Activated CD8-positive, alpha-beta T cell treated with anti-CD3 and anti-CD28 coated beads for 36 hours (primary cell): ENCODE results near the gene RTN4RL1. TPM values are rescaled to one million over a fixed set of nuclear protein-coding genes. Genes with fewer than 3 reads are reported as not detected.

Experiments
- ATAC-seq: fragments of 200-7000 bp; cut with Tn5 transposase; one replicate; pipeline ENCODE4 v1.10.0; 2021; ENCODE audit warnings: mild to moderate bottlenecking, moderate library complexity
- CTCF ChIA-PET: fragments of 350-600 bp; sonication (Branson Sonifier 250); formaldehyde crosslinking; loops from one replicate; lab custom pipeline; 2021; ENCODE audit warnings: antibody characterized with exemption; lab: Charles Lee
- POLR2A ChIA-PET: fragments of 350-600 bp; sonication (Branson Sonifier 250); formaldehyde crosslinking; loops from one replicate; lab custom pipeline; 2021; ENCODE audit warnings: antibody characterized with exemption; lab: Charles Lee
- DNase-seq: peaks from one replicate; pipeline ENCODE4 v3.0.0-alpha.2; 2020
- H3K27ac Mint-ChIP-seq: one replicate; pipeline ENCODE4 v1.8.0; 2021; ENCODE audit warnings: mild to moderate bottlenecking, mixed read lengths
- H3K27me3 Mint-ChIP-seq: one replicate; pipeline ENCODE4 v1.8.0; 2021; ENCODE audit warnings: mixed read lengths
- H3K36me3 Mint-ChIP-seq: one replicate; pipeline ENCODE4 v1.8.0; 2021; ENCODE audit warnings: low read depth, mixed read lengths
- H3K4me1 Mint-ChIP-seq: one replicate; pipeline ENCODE4 v1.8.0; 2021; ENCODE audit warnings: low read depth, mixed read lengths
- H3K4me3 Mint-ChIP-seq: one replicate; pipeline ENCODE4 v1.8.0; 2021; ENCODE audit warnings: mild to moderate bottlenecking, moderate library complexity, mixed read lengths
- H3K9me3 Mint-ChIP-seq: one replicate; pipeline ENCODE4 v1.8.0; 2021; ENCODE audit warnings: mixed read lengths
- CTCF ChIP-seq: fragments of 200-600 bp; IDR thresholded peaks from one replicate; pipeline ENCODE4 v1.8.0; 2022; ENCODE audit warnings: antibody characterized with exemption, mild to moderate bottlenecking
- intact Hi-C: fragments of 100-400 bp; cut with micrococcal nuclease; formaldehyde crosslinking; loops from one replicate; pipeline ENCODE4 v1.10.0; 2022
- total RNA-seq, 2 experiments: library from RNA; stranded (reverse); gene quantifications; one replicate each; pipeline ENCODE4 v1.2.3, GENCODE V29; 2021

The RTN4RL1 gene
- total RNA-seq, 2 experiments from 2014 or later, result 0.27 to 0.49 TPM

DNA sequence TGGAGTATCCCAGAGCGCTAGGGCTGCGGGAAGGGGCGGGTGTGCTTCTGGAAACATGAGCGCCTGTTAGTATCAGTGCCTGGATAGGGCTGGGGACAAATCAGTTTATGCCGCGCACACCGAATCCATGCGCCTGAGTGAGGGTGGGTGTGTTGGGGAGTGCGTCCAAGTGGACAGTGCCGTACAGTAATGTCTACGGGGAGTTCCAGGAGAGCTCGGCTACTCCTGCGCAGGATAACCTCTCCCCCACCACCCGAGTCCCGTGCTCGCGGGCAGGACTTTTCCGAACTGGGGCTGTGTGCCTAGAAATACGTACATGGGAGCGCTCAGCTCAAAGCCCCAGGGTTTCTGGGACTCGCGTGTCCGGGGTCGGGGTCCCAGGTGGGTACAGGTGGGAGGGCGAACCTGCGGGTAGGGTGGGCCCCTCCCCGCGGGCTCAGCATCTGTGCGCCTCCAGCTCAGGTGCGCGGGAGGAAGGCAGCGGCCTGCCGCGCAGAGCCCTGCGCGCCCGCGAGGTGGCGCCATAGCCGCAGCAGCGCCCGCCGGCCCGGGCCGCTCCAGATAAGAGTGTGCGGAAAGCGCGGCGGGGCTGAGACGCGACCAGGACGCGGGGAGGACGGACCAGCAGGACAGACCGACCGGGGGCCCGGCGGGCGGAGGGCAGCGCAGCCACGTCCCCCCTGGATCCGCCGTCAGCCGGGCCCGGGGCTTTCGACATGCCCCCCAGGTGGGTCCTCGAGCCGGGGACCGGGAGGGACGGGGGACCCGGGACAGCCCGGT lies 29.6 kb upstream of the RTN4RL1 start, which contains the start of gene HIC1:
Gene HIC1, plus strand, starts transcription at position 592 of the 780 bp plus-strand sequence. CDS start 1,588 bp downstream, outside the sequence.
- intact Hi-C loops, result loop anchor here (5.0 kb wide), 1 partner anchor 188 kb away; no protein-coding TSS in a partner anchor
- POLR2A ChIA-PET, result interaction anchor here (0.9 to 5.7 kb wide), 9 partner anchors 14 to 249 kb away, joined by 3 to 46 read pairs (median 8); partner anchors contain the start of genes SMG6 and SRR
- H3K9me3 Mint-ChIP-seq, result no peaks in the 10 kb centered on the region
- ATAC-seq (peak; percentile 52), DNase-seq (peak; percentile 84)
- CTCF ChIA-PET, result interaction anchor here (0.6 to 8.5 kb wide), 58 partner anchors 9 to 1458 kb away, joined by 3 to 239 read pairs (median 4); partner anchors contain the start of genes DPH1, OVCA2, RTN4RL1 and TSR1
- H3K36me3 Mint-ChIP-seq, result peaks cover 16% of the 10 kb centered on the region
- peak; percentile 97 for TF ChIP-seq CTCF
- peak within 1 kb of the TSS; percentile 74 for H3K4me3 Mint-ChIP-seq
- H3K27ac Mint-ChIP-seq, result peak within 1 kb of the TSS; percentile 52
- peaks cover 16% of the 10 kb centered on the region for H3K4me1 Mint-ChIP-seq
- H3K27me3 Mint-ChIP-seq, result peaks cover 9% of the 10 kb centered on the region

- Mint-ChIP-seq H3K9me3 (no peaks in the 10 kb centered on the region), H3K4me1 (peaks cover 16% of the 10 kb centered on the region), H3K36me3 (peaks cover 11% of the 10 kb centered on the region), H3K4me3 (peak overlapping the region; percentile 74), H3K27ac (peak overlapping the region; percentile 52), H3K27me3 (peaks cover 9% of the 10 kb centered on the region)
- no peak for TF ChIP-seq CTCF
- DNase-seq (no peak), ATAC-seq (no peak)
- ChIA-PET POLR2A (interaction anchor here (1.0 to 5.7 kb wide), 7 partner anchors 15 to 282 kb away, joined by 3 to 46 read pairs (median 10); partner anchors contain the start of genes SMG6, SRR and TSR1), CTCF (interaction anchor here (0.6 to 8.5 kb wide), 53 partner anchors 8 to 1459 kb away, joined by 3 to 239 read pairs (median 4); partner anchors contain the start of genes DPH1, OVCA2, RTN4RL1 and TSR1)
- intact Hi-C loops, result loop anchor here (5.0 kb wide), 1 partner anchor 188 kb away; no protein-coding TSS in a partner anchor
These were observed 29.1 kb upstream of the RTN4RL1 start for GRCh38 chr17:2054262-2054511.

GRCh38 chr17:2053380-2054261 lies 28.5 kb upstream of the RTN4RL1 start:
- DNase-seq, result peak; percentile 93
- intact Hi-C loops, result loop anchor here (5.0 kb wide), 1 partner anchor 189 kb away; no protein-coding TSS in a partner anchor
- peak overlapping the region; percentile 74 for H3K4me3 Mint-ChIP-seq
- H3K9me3 Mint-ChIP-seq, result no peaks in the 10 kb centered on the region
- POLR2A ChIA-PET, result interaction anchor here (0.6 to 5.7 kb wide), 7 partner anchors 9 to 282 kb away, joined by 3 to 46 read pairs (median 4); partner anchors contain the start of gene TSR1
- peak; percentile 70 for TF ChIP-seq CTCF
- peaks cover 11% of the 10 kb centered on the region for H3K36me3 Mint-ChIP-seq
- H3K4me1 Mint-ChIP-seq, result peaks cover 22% of the 10 kb centered on the region
- ATAC-seq, result peak; percentile 43
- CTCF ChIA-PET, result interaction anchor here (0.7 to 8.5 kb wide), 28 partner anchors 10 to 592 kb away, joined by 3 to 239 read pairs (median 5); partner anchors contain the start of genes RTN4RL1 and TSR1
- peaks cover 12% of the 10 kb centered on the region for H3K27me3 Mint-ChIP-seq
- H3K27ac Mint-ChIP-seq, result peak overlapping the region; percentile 52

DNA sequence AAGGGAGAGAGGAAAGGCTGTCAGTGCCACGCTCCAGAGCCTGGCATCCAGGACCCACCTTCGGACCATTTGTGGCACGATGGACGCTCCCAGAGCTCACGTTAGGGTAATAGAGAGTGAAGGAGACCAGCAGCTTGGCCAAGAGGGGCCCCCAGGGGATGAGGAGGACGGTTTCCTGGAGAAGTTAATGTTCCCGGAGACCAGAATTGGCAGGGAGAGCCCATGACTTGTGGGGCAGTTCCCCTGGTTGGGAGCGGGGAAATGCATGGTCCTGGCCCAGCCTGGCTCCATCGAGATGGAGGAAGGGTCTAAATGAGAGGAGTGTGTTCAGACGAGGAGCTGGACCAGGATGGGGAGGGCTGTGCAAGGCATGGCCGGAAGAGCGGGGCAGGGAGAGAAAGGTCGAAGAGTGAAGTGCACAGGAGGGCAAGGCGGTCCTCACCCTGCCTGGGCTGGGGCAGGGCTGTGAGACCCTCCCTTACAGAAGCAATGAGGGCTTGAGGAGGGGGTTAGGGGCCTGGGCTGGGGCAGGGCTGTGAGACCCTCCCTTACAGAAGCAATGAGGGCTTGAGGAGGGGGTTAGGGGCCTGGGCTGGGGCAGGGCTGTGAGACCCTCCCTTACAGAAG lies 26.9 kb upstream of the RTN4RL1 start:
- peaks cover 6% of the 10 kb centered on the region for H3K36me3 Mint-ChIP-seq
- ChIA-PET CTCF (interaction anchor here (0.8 to 1.8 kb wide), 4 partner anchors 193 to 335 kb away, joined by 3 to 8 read pairs (median 6); no protein-coding TSS in a partner anchor), POLR2A (interaction anchor here (0.8 to 2.1 kb wide), 3 partner anchors 211 to 263 kb away, joined by 3 to 8 read pairs (median 4); partner anchors contain the start of gene SMG6)
- TF ChIP-seq CTCF, result no peak
- peaks cover 27% of the 10 kb centered on the region for H3K4me1 Mint-ChIP-seq
- peaks cover 17% of the 10 kb centered on the region for H3K27me3 Mint-ChIP-seq
- no peak for DNase-seq
- intact Hi-C loops, result loop anchor here (5.0 kb wide), 1 partner anchor 190 kb away; no protein-coding TSS in a partner anchor
- ATAC-seq, result no peak
- no peak overlapping the region for H3K27ac Mint-ChIP-seq
- peak overlapping the region; percentile 38 for H3K4me3 Mint-ChIP-seq
- no peaks in the 10 kb centered on the region for H3K9me3 Mint-ChIP-seq
